HT-29 (cell line): ENCODE data around the gene TTC9. TPM values are rescaled to one million over a fixed set of nuclear protein-coding genes. Genes with fewer than 3 reads are reported as not detected.

ENCODE experiments used
- DNase-seq: peaks from one replicate; pipeline ENCODE4 v3.0.0-alpha.2; 2015; ENCODE audit warnings: low spot score
- total RNA-seq: library from RNA; depleted of rRNA; stranded (reverse); fragments of >200 nt; shearing (Covaris generic); gene quantifications from 2 replicates; pipeline ENCODE4 v1.2.3, GENCODE V29; 2014

Gene TTC9
- total RNA-seq, 1 experiment from 2014 or later = 0.08 TPM

DNA sequence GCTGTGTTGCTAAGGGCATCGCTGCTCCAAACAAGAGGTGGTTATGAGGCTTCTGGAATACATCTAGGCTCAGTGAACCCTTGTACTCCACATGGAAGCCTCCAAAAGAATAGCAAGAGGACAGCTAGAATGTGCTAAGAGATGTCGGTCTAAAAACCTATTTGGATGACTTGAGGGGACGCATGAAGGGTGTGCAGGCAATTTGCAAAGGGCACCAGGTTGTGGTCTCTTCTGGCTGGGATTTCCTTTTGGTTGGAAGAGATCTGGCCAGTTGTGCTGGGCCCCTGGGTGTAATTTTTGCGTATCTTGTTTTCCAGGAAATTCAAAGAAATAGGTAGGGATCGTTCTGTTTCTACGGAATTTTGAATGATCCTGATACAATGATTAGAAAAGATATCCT is 4.2 kb downstream of the TTC9 start:
- DNase-seq = no peak

DNA sequence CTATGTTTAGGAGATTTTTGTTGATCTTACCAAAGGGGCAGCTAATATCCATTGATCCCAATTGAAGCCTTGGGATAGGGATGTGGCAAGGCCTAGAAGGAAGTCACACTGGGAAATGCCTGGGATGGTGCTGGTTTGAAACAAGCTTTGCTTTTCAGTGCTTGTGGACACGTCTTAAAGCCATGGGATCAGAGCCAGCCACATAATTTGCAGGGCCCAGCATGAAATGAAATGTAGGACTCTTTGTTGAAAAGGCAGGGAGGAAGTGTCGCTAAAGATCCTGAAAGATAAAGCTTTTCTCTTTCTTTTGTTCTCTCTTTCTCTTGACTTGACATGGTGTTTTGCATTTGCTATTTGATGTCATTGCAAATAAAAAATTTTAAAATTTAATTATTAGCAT is 5.0 kb downstream of the TTC9 start:
- DNase-seq = no peak

GRCh38 chr14:70648346-70648745 is 6.6 kb downstream of the TTC9 start:
- DNase-seq = no peak

- no peak for DNase-seq
Measured at GRCh38 chr14:70649803-70650202, 8.1 kb downstream of the TTC9 start.

GRCh38 chr14:70651522-70651921 is 9.8 kb downstream of the TTC9 start:
- DNase-seq = no peak

GRCh38 chr14:70652871-70653270 is 11.2 kb downstream of the TTC9 start:
- no peak for DNase-seq

DNA sequence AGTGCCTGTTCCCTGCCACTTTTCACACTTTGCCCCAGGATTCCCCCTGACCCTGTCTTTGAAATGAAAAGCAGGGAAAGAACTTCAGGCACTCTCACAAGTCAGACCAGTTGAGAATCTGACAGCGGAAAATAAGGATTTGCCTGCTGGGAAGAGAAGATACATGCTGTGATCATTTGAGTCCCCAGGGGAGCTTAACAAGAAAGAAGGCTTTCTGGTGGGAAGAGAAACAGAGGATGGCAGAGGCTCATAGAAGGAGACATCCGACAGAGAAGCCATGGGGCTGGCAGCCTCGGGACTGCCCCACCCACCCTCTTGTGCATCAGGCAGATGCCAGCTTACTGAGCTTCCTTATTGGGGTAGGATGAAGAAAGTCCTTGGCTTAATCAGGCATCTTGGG is 11.9 kb downstream of the TTC9 start:
- DNase-seq = no peak

- no peak for DNase-seq
Measured at GRCh38 chr14:70654632-70655031, 12.9 kb downstream of the TTC9 start.

GRCh38 chr14:70655110-70655826 is 13.6 kb downstream of the TTC9 start:
- DNase-seq = no peak

- DNase-seq = no peak
Measured at GRCh38 chr14:70658899-70659298, 17.2 kb downstream of the TTC9 start.

GRCh38 chr14:70660967-70661893 is 19.5 kb downstream of the TTC9 start:
- DNase-seq = no peak

GRCh38 chr14:70662080-70662479 is 20.4 kb downstream of the TTC9 start:
- no peak for DNase-seq

DNA sequence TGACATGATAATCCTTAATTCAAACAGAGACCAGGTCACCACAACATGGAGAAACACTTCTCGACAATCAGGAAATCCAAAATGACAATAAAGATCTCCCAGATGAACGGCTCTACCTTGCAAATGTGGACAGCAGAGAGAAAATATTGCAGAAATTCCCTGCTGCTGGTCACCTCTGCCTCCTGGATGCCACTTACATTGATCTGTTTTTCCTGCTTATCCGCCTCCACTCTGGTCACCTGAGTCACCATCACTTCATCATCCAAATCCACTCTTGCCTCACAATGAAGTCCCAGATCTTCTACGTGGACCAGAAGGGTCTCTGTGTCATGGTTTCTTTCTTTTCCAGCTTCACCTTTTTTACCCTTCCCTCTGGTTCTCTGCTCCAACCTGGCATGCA is 21.1 kb downstream of the TTC9 start:
- no peak for DNase-seq

GRCh38 chr14:70663707-70664179 is 22.0 kb downstream of the TTC9 start:
- no peak for DNase-seq

GRCh38 chr14:70664698-70665447 is 23.2 kb downstream of the TTC9 start:
- DNase-seq = no peak

DNA sequence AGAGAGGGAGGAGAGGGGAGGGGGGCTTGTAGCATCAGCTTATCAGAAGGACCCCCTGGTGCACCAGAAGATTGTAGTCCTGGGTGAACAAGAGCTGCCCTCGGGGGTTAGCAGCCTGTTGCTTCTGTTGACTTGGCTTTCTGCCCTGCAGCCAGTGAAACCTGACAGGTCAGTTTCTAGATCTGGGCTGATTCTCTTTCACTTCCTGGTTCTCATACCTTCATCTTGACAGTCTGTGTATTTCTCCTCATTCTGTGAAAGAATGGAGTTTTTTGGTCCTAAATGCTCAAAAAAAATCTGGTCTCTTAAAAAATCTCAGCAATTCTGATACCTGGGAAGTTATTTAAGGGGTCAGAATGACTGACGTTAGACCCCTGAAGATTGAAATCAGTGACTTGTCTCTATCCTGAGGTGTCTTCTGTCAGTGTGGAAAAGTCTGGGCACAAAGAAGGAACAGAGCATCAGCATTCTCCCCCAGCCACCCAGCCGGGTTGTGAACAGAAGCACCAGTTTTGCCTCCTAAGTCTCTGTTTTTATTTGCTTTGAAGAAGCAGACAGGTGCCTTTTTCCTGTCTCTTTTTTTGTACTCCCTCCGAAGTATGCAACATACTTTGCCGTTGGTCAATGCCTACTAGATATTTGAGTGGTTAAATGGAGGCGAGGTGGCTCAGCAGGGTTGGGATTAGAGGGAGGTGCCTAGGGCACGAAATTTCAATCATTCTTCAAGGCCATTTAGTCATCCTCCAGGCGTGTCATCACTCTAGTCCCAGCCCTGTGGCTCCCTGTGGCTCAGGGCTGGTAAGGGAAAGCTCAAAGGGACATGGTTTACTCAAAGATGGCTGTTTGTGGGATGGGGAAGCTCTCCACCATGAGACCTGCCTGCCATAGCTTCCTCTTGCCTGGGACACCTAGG is 24.0 kb downstream of the TTC9 start:
- peak; percentile 86 for DNase-seq

GRCh38 chr14:70666361-70666686 is 24.6 kb downstream of the TTC9 start:
- no peak for DNase-seq

GRCh38 chr14:70670992-70671651 is 29.4 kb downstream of the TTC9 start:
- no peak for DNase-seq

DNA sequence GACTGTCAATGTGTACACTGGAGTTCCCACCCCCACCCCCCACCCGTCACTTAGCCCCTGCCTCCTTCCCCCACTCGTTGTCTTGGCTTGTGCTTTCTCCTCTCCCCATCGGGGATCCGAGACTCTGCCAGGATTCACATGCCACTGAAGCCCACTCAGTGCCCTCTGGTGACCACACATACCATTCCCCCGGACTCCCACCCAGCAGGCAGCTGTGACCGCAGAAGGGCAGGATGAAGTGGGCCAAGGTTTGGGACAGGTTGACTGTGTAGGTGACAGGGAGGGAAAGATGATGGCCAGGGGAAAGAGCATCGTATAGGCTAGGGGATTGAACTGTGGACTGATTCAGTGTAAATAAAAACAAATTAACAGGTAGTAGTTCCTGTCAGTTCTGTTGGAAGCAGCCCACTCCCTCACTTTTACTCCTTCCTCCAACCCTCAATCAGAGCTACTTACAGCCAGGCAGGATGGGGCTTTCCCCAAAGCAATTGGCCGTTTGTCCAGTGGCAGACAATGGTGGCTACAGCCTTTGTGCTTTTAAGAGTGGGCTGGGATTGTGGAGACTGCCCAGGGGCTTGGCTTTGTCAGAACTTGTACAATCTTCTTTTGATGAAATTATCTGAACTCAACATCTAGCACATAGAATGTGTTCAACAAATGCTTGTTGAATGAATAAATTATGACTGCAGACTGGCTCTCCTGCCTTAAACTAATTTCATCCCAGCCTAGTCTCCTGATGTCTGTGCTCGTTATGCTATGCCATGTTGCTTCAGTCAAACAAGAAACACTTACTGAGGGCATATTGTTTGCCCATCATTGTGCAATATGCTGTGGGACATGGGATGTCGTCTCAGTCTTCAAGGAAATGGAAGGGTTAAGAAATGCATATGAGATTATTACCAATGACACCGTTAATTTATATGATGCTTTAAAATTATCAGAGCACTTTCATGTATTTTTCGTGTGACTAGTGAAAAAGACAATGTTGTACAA is 30.2 kb downstream of the TTC9 start:
- no peak for DNase-seq
